ENCODE measurements around the gene OR4D1.

OR4D1 gene

DNA sequence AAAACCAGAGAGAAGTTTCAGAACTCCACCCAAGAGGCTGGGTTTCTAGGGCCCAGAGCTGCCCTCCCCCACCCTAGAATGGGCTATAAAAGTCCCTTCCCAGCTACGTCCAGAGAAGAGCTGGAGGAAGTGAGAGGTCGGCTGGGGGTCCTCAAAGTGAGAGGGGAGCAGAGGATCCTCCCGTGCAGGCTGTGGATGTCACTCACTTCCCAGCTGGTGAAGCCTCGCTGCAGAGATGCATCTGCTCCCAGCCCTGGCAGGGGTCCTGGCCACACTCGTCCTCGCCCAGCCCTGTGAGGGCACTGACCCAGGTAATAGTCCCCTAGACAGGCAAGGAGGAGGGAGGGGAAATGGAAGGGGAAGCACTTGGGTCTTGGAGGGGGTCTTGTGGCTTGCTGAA lies 44.4 kb downstream of the OR4D1 start, which contains the start of gene EPX:
Gene EPX (plus strand): TSS at position 115 of the 400 bp plus-strand sequence. CDS start 121 bp downstream, at position 236.
- H3K36me3 ChIP-seq (ENCODE audit: insufficient read depth, low read length) = no peaks in the 10 kb centered on the region
- H3K4me3 ChIP-seq (ENCODE audit: low read depth in 1 of 2, low read length in 2 of 2) = no peak within 1 kb of the TSS
- no peak for DNase-seq
- H3K27me3 ChIP-seq (ENCODE audit: insufficient read depth, low read length, poor library complexity) = no peaks in the 10 kb centered on the region
- H4K20me1 ChIP-seq (ENCODE audit: insufficient read depth, low read length) = no peaks in the 10 kb centered on the region; the same call in 1 of the 2 replicates
- H3K9me3 ChIP-seq (ENCODE audit: insufficient read depth, low read length, severe bottlenecking) = no peaks in the 10 kb centered on the region
- H3K9ac ChIP-seq (ENCODE audit: low read depth, low read length) = no peak within 1 kb of the TSS
- TF ChIP-seq, protein P1, sequence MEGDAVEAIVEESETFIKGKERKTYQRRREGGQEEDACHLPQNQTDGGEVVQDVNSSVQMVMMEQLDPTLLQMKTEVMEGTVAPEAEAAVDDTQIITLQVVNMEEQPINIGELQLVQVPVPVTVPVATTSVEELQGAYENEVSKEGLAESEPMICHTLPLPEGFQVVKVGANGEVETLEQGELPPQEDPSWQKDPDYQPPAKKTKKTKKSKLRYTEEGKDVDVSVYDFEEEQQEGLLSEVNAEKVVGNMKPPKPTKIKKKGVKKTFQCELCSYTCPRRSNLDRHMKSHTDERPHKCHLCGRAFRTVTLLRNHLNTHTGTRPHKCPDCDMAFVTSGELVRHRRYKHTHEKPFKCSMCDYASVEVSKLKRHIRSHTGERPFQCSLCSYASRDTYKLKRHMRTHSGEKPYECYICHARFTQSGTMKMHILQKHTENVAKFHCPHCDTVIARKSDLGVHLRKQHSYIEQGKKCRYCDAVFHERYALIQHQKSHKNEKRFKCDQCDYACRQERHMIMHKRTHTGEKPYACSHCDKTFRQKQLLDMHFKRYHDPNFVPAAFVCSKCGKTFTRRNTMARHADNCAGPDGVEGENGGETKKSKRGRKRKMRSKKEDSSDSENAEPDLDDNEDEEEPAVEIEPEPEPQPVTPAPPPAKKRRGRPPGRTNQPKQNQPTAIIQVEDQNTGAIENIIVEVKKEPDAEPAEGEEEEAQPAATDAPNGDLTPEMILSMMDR (IDR thresholded peaks at IDR 0.05; ENCODE audit: borderline replicate concordance, extremely low read depth, low read length, poor library complexity, severe bottlenecking) = no peak
- no peak for TF ChIP-seq EZH2 (IDR thresholded peaks at IDR 0.05; ENCODE audit: borderline replicate concordance, low read depth, low read length, severe bottlenecking)
- no peaks in the 10 kb centered on the region for H3K4me1 ChIP-seq (ENCODE audit: insufficient read depth, low read length)
- ATAC-seq (ENCODE audit: insufficient read depth, low read depth) = no peak
- H3K27ac ChIP-seq (ENCODE audit: low read length) = no peak within 1 kb of the TSS
- H2AFZ ChIP-seq (ENCODE audit: low read depth, low read length) = no peak within 1 kb of the TSS
- no peak within 1 kb of the TSS for H3K4me2 ChIP-seq (ENCODE audit: insufficient read depth, low read length)
- no peaks in the 10 kb centered on the region for H3K79me2 ChIP-seq (ENCODE audit: insufficient read depth, low read length)

DNA sequence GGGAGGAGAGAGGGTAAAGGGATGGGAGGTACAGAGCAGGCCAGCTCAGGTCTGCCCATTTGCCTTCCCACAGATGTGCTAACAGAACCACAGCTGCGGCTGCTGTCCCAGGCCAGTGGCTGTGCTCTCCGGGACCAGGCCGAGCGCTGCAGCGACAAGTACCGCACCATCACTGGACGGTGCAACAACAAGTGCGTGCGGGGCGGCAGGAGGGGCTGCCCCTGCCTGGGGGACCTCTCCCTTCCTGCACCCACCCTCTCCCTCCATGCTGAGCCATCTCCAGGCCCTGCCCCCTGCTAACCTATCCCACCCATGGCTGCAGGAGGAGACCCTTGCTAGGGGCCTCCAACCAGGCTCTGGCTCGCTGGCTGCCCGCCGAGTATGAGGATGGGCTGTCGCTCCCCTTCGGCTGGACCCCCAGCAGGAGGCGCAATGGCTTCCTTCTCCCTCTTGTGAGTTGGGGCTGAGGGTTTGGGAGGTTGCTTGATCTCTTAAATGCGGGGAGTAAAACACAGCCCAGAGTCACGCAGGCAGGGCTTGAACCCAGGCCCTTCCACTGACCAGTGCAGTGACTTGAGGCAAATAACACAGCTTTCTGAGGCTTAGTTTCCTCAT lies 45.6 kb downstream of the OR4D1 start:
- Histone ChIP-seq H2AFZ (ENCODE audit: low read depth, low read length) (no peak overlapping the region), H3K4me3 (ENCODE audit: low read depth in 1 of 2, low read length in 2 of 2) (no peak overlapping the region), H3K27me3 (ENCODE audit: insufficient read depth, low read length, poor library complexity) (no peaks in the 10 kb centered on the region), H3K36me3 (ENCODE audit: insufficient read depth, low read length) (no peaks in the 10 kb centered on the region), H4K20me1 (ENCODE audit: insufficient read depth, low read length) (no peaks in the 10 kb centered on the region; the same call in 1 of the 2 replicates), H3K9ac (ENCODE audit: low read depth, low read length) (no peak overlapping the region), H3K79me2 (ENCODE audit: insufficient read depth, low read length) (no peaks in the 10 kb centered on the region), H3K27ac (ENCODE audit: low read length) (no peak overlapping the region), H3K4me2 (ENCODE audit: insufficient read depth, low read length) (no peak overlapping the region), H3K9me3 (ENCODE audit: insufficient read depth, low read length, severe bottlenecking) (no peaks in the 10 kb centered on the region), H3K4me1 (ENCODE audit: insufficient read depth, low read length) (no peaks in the 10 kb centered on the region)
- DNase-seq = no peak
- TF ChIP-seq, protein P1 (IDR thresholded peaks at IDR 0.05; ENCODE audit: borderline replicate concordance, extremely low read depth, low read length, poor library complexity, severe bottlenecking) = no peak
- no peak for TF ChIP-seq EZH2 (IDR thresholded peaks at IDR 0.05; ENCODE audit: borderline replicate concordance, low read depth, low read length, severe bottlenecking)
- no peak for ATAC-seq (ENCODE audit: insufficient read depth, low read depth)

DNA sequence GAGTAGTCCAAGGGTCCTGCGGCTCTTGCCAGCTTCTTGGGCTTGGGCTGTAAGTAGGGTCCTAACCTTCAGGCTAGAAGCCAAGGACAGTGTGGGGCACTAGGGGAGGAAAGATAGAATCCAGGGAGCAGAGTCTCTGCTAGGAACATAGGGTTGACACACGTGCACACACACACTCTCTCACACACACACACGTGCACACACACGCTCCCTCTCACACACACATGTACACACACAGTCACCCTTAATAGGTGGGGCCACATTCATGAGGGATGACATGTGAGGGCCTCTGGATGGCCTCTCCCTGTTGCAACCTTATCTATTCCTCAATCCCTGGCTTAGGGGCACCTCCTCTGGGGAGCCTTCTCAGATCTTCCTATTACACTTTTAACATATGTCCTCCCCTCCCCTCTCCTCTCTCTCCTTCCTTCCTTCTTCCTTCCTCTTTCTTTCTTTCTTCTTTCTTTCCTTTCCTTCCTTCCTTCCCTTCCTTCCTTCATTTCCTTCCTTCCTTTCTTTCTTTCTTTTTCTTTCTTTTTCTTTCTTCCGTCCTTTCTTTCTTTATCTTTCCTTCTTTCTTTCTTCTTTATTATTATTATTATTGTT lies 47.4 kb downstream of the OR4D1 start:
- no peak for TF ChIP-seq EZH2 (IDR thresholded peaks at IDR 0.05; ENCODE audit: borderline replicate concordance, low read depth, low read length, severe bottlenecking)
- no peak overlapping the region for H2AFZ ChIP-seq (ENCODE audit: low read depth, low read length)
- H3K4me2 ChIP-seq (ENCODE audit: insufficient read depth, low read length) = no peak overlapping the region
- H3K4me1 ChIP-seq (ENCODE audit: insufficient read depth, low read length) = no peaks in the 10 kb centered on the region
- no peaks in the 10 kb centered on the region for H3K36me3 ChIP-seq (ENCODE audit: insufficient read depth, low read length)
- no peak overlapping the region for H3K4me3 ChIP-seq (ENCODE audit: low read depth in 1 of 2, low read length in 2 of 2)
- H3K79me2 ChIP-seq (ENCODE audit: insufficient read depth, low read length) = no peaks in the 10 kb centered on the region
- H3K9ac ChIP-seq (ENCODE audit: low read depth, low read length) = no peak overlapping the region
- no peak overlapping the region for H3K27ac ChIP-seq (ENCODE audit: low read length)
- DNase-seq = no peak
- no peaks in the 10 kb centered on the region for H3K9me3 ChIP-seq (ENCODE audit: insufficient read depth, low read length, severe bottlenecking)
- ATAC-seq (ENCODE audit: insufficient read depth, low read depth) = no peak
- H3K27me3 ChIP-seq (ENCODE audit: insufficient read depth, low read length, poor library complexity) = no peaks in the 10 kb centered on the region
- H4K20me1 ChIP-seq (ENCODE audit: insufficient read depth, low read length) = no peaks in the 10 kb centered on the region

DNA sequence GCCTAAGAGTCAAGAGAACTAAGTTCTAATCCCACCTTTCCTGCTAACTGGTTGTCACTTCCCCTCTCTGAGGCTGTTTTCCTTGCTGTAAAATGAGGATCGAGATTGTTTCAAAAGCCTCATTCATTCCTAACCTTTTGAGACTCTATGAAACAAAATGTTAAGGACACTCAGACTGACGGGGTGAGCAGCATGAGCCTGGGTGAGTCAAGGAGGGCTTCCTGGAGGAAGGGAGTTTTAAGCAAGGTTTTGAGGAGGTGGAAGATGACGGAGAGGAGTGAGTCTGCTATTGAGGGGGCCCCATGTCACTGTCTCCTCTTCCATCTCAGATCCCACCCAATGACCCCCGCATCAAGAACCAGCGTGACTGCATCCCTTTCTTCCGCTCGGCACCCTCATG lies 48.4 kb downstream of the OR4D1 start:
- H3K9ac ChIP-seq (ENCODE audit: low read depth, low read length) = no peak overlapping the region
- H3K4me1 ChIP-seq (ENCODE audit: insufficient read depth, low read length) = no peaks in the 10 kb centered on the region
- no peaks in the 10 kb centered on the region for H3K27me3 ChIP-seq (ENCODE audit: insufficient read depth, low read length, poor library complexity)
- no peak for ATAC-seq (ENCODE audit: insufficient read depth, low read depth)
- H3K4me2 ChIP-seq (ENCODE audit: insufficient read depth, low read length) = no peak overlapping the region
- no peaks in the 10 kb centered on the region for H3K9me3 ChIP-seq (ENCODE audit: insufficient read depth, low read length, severe bottlenecking)
- no peaks in the 10 kb centered on the region for H3K36me3 ChIP-seq (ENCODE audit: insufficient read depth, low read length)
- DNase-seq = no peak
- H3K27ac ChIP-seq (ENCODE audit: low read length) = no peak overlapping the region
- H3K79me2 ChIP-seq (ENCODE audit: insufficient read depth, low read length) = no peaks in the 10 kb centered on the region
- H4K20me1 ChIP-seq (ENCODE audit: insufficient read depth, low read length) = no peaks in the 10 kb centered on the region
- no peak overlapping the region for H2AFZ ChIP-seq (ENCODE audit: low read depth, low read length)
- no peak overlapping the region for H3K4me3 ChIP-seq (ENCODE audit: low read depth in 1 of 2, low read length in 2 of 2)
- TF ChIP-seq, protein P1 (IDR thresholded peaks at IDR 0.05; ENCODE audit: borderline replicate concordance, extremely low read depth, low read length, poor library complexity, severe bottlenecking) = no peak
- no peak for TF ChIP-seq EZH2 (IDR thresholded peaks at IDR 0.05; ENCODE audit: borderline replicate concordance, low read depth, low read length, severe bottlenecking)
